Fibroblast of the aortic adventitia (primary cell): ENCODE measurements around the gene SMCO3. TPM values are rescaled to one million over a fixed set of nuclear protein-coding genes. Genes with fewer than 3 reads are reported as not detected.

Experiments used
- DNase-seq: peaks from one replicate; pipeline ENCODE4 v3.0.0-alpha.2; 2010; ENCODE audit warnings: low read depth
- H3K4me3 ChIP-seq: 2 replicates; pipeline ENCODE4 v1.5.1; 2011; ENCODE audit warnings: low read depth, mild to moderate bottlenecking, control low read depth, low read length, moderate library complexity
- total RNA-seq: library from RNA; depleted of rRNA; stranded (reverse); fragments of >200 nt; gene quantifications from 2 replicates; pipeline ENCODE4 v1.2.3, GENCODE V29; 2012; ENCODE audit warnings: low replicate concordance
- TF ChIP-seq, protein P1 (sequence below): IDR thresholded peaks from 2 replicates; pipeline ENCODE4 v1.5.1; 2011; ENCODE audit warnings: mild to moderate bottlenecking, low read length, control low read depth, inconsistent platforms; ENCODE audit not compliant: insufficient read depth

SMCO3 gene
- total RNA-seq, 1 donor = 0.09 TPM

DNA sequence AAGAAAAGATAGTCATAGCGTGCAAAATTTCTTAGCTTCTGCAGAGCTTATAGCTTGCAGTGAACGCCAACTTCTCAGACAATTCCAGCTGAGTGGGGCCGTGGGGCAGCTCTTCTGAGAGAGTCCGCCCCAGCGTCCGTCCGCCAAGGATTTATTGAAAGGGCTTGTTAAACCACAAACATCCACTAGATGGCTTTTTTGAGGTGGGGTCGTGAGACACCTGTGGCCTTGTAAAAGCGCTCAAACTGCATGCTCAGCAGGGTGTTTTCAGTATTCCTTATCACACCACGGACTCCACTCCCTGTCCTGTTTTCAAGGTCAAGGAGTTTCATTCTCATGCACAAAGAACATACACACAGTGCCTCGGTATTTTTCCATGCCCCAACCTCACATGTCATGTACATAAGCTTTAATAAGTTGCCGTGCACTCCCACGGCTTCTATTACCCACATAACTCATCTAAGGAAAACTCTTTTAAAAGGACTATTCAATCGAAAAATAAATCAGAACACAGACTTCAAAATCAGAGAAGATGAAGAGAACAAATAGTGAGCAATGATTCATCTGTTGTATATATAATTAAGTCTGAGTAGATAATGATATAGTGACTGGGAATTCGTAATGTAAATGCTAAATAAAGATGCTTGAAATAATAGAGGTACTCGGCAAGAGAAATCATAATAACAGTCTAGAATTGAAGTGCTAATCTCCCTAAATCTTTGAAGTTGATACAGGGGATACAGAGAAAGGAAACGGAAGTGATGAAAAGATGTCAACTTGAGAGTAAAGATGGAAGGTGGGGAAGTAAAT is 57.4 kb downstream of the SMCO3 start:
- H3K4me3 ChIP-seq = no peak overlapping the region
- TF ChIP-seq, protein P1, sequence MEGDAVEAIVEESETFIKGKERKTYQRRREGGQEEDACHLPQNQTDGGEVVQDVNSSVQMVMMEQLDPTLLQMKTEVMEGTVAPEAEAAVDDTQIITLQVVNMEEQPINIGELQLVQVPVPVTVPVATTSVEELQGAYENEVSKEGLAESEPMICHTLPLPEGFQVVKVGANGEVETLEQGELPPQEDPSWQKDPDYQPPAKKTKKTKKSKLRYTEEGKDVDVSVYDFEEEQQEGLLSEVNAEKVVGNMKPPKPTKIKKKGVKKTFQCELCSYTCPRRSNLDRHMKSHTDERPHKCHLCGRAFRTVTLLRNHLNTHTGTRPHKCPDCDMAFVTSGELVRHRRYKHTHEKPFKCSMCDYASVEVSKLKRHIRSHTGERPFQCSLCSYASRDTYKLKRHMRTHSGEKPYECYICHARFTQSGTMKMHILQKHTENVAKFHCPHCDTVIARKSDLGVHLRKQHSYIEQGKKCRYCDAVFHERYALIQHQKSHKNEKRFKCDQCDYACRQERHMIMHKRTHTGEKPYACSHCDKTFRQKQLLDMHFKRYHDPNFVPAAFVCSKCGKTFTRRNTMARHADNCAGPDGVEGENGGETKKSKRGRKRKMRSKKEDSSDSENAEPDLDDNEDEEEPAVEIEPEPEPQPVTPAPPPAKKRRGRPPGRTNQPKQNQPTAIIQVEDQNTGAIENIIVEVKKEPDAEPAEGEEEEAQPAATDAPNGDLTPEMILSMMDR = peak; percentile 27
- no peak for DNase-seq

Other genes starting within 250 kb of the SMCO3 start
- 2.4 and 3.4 TPM in 2 replicates for gene PLBD1, start 246.3 kb downstream of the SMCO3 start, total RNA-seq
- gene GUCY2C, start 117.6 kb downstream of the SMCO3 start, total RNA-seq = not detected in 2 replicates
- 6.3 and 15.9 TPM in 2 replicates for gene WBP11, start 10.7 kb downstream of the SMCO3 start, total RNA-seq
- gene C12orf60, start 10.5 kb downstream of the SMCO3 start, total RNA-seq = 0.65 and 0.99 TPM in 2 replicates
- 0.36 TPM in 1 of 2 replicates, not detected in the other for gene ART4, start 29.3 kb upstream of the SMCO3 start, total RNA-seq
- 223 and 529 TPM in 2 replicates for gene MGP, start 71.7 kb upstream of the SMCO3 start, total RNA-seq
- 0.18 TPM in 1 of 2 replicates, not detected in the other for gene ERP27, start 124.4 kb upstream of the SMCO3 start, total RNA-seq
- gene ARHGDIB, start 147.4 kb upstream of the SMCO3 start, total RNA-seq = 2.4 and 7.2 TPM in 2 replicates
- gene PDE6H, start 158.9 kb upstream of the SMCO3 start, total RNA-seq = not detected in 2 replicates